Psoas muscle (tissue), 8 donors: ENCODE data around the gene STAMBPL1. TPM values are rescaled to one million over a fixed set of nuclear protein-coding genes. Genes with fewer than 3 reads are reported as not detected.

ENCODE experiments used
- ATAC-seq, 4 donors: fragments of 200-7000 bp; cut with Tn5 transposase; one replicate each; pipeline ENCODE4 v1.9.1; 2020; ENCODE audit warnings: moderate library complexity in 3 of 4, mild to moderate bottlenecking in 2 of 4
- DNase-seq, 2 donors: peaks; one replicate each; pipeline ENCODE4 v3.0.0-alpha.2; 2020
- H3K27ac ChIP-seq: fragments of 200-600 bp; one replicate; pipeline ENCODE4 v1.8.0; 2022
- H3K27me3 ChIP-seq, 3 donors: fragments of 200-600 bp in 1 of 3; one replicate each; pipeline versions ENCODE4 v1.6.1 to v1.8.0; 2013 to 2022; ENCODE audit warnings: low read length in 2 of 3, mild to moderate bottlenecking in 2 of 3, moderate library complexity in 1 of 3; ENCODE audit not compliant: insufficient read depth in 3 of 3
- H3K36me3 ChIP-seq, 2 donors: fragments of 200-600 bp in 1 of 2; one replicate each; pipeline versions ENCODE4 v1.6.1 to v1.8.0; 2013 to 2022; ENCODE audit warnings: low read depth in 1 of 2, mild to moderate bottlenecking in 1 of 2, moderate library complexity in 1 of 2; ENCODE audit not compliant: insufficient read depth in 1 of 2
- H3K4me1 ChIP-seq: fragments of 200-600 bp; one replicate; pipeline ENCODE4 v1.8.0; 2022
- H3K4me3 ChIP-seq: fragments of 200-600 bp; one replicate; pipeline ENCODE4 v1.8.0; 2022; ENCODE audit warnings: mild to moderate bottlenecking
- H3K9me3 ChIP-seq: fragments of 200-600 bp; one replicate; pipeline ENCODE4 v1.8.0; 2022
- WGBS, 3 donors: extraction: QIAGEN DNeasy Blood & Tissue Kit; methylation state at CpG; one replicate each; pipeline versions ENCODE4 v1.1.6 to v1.1.7; 2013; 5-methylcytosine and 5-hydroxymethylcytosine counted together
- intact Hi-C, 2 donors: fragments of 100-400 bp; cut with DNase I; formaldehyde crosslinking; loops; one replicate each; pipeline versions ENCODE4 v1.11.0 to v1.14.2; 2022
- polyA plus RNA-seq, 3 donors: library from polyadenylated mRNA; stranded (reverse); fragments of 200-250 nt; gene quantifications; one replicate each; pipeline ENCODE4 v1.2.3, GENCODE V29; 2013
- total RNA-seq, 4 donors: library from RNA; stranded (reverse); fragmentation: NEBNext Ultra II Directional in 2 of 4; extraction: Animal tissue kit (Norgen Biotek cat#: 25700) in 2 of 4; gene quantifications; one replicate each; pipeline versions ENCODE4 v1.2.1 to v1.2.4, GENCODE V29; 2021 to 2023
- TF ChIP-seq, protein P1 (sequence below): fragments of 200-600 bp; IDR thresholded peaks from one replicate; pipeline ENCODE4 v1.8.0; 2022; ENCODE audit warnings: antibody characterized with exemption
- donor health status: healthy with polysubstance abuse.
- donor health status: DM: no; HTN: no; CAD: no; lungs with moderate emphysema.
- donor health status: Bipolar disorder and iron deficiency.
- donor health status: healthy.
- donor health status: DM: yes; HTN: yes; CAD: no.
- donor health status: DM: no; HTN: no; CAD: no.
- donor health status: DM: no; HTN: no; CAD: no.
- donor health status: DM: yes; HTN: yes; CAD: no.

The STAMBPL1 gene
- total and polyA plus RNA-seq, 7 donors = 0.23 to 1.4 (median 0.92) TPM

DNA sequence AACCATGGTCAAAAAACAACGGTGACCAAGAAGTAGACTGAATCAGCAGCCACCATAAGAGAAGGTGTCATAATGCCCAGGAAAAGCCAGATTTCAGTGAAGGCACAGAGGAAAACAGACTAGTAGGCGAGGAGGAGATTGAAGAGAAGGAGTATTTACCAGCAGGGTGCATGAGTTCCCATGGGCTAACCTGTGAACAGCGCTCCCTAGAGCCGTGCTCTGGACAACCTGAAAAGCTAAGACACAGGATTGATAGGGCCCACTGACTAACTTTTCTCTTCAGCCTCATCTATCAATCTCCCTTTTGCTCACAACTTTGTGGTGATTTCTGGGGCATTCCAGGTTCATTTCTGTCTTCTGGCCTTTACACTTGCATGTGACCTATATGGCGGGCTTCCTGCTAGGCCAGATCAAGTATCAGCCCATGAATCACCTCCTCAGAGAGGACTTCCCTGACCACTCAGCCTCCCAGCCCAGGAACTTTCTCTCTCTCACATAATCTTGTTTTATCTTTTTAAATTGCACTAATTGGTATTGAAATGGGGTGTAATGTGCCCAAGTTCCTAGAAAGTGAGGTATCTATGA is 41.2 kb upstream of the STAMBPL1 start:
- Histone ChIP-seq H3K27ac (no peak overlapping the region), H3K36me3 (no peaks in the 10 kb centered on the region), H3K27me3 (peaks cover 0 to 5% (median 0%) of the 10 kb centered on the region in 3 donors), H3K9me3 (no peaks in the 10 kb centered on the region), H3K4me1 (no peaks in the 10 kb centered on the region), H3K4me3 (no peak overlapping the region)
- DNase-seq (no peak), ATAC-seq (no peak)
- WGBS, 3 donors = 96 to 98% (median 96%) methylated on average over 5 of the region's 5 CpGs
- TF ChIP-seq, protein P1, sequence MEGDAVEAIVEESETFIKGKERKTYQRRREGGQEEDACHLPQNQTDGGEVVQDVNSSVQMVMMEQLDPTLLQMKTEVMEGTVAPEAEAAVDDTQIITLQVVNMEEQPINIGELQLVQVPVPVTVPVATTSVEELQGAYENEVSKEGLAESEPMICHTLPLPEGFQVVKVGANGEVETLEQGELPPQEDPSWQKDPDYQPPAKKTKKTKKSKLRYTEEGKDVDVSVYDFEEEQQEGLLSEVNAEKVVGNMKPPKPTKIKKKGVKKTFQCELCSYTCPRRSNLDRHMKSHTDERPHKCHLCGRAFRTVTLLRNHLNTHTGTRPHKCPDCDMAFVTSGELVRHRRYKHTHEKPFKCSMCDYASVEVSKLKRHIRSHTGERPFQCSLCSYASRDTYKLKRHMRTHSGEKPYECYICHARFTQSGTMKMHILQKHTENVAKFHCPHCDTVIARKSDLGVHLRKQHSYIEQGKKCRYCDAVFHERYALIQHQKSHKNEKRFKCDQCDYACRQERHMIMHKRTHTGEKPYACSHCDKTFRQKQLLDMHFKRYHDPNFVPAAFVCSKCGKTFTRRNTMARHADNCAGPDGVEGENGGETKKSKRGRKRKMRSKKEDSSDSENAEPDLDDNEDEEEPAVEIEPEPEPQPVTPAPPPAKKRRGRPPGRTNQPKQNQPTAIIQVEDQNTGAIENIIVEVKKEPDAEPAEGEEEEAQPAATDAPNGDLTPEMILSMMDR = no peak
- intact Hi-C loops = loop anchor here (5.0 kb wide), 4 partner anchors 38 to 373 kb away; no protein-coding TSS in a partner anchor

DNA sequence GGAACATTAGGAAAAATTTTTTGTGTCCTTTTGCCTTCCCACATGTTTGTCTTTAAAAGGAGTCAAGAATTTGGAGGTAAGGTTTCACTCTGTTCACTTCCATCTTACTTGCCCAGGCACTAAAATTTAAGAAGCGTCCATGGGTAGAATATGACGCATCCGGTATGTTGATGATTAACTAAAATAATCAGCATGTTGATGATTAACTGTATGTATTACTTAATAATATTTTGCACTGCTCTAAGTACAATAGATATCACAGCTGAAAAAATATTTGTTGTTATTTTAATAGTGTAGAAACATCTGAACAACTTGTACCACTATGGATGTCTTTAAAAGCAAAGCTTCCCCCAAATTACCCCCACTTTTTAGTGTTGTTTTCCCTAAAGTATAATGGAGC is 39.9 kb upstream of the STAMBPL1 start:
- ATAC-seq (no peak), DNase-seq (no peak)
- Histone ChIP-seq H3K27ac (no peak overlapping the region), H3K4me1 (no peaks in the 10 kb centered on the region), H3K27me3 (peaks cover 0 to 5% (median 0%) of the 10 kb centered on the region in 3 donors), H3K4me3 (no peak overlapping the region), H3K36me3 (no peaks in the 10 kb centered on the region), H3K9me3 (no peaks in the 10 kb centered on the region)
- TF ChIP-seq, protein P1 = no peak
- intact Hi-C loops = no loop called here
- WGBS, 3 donors = 94 to 95% (median 94%) methylated on average over 3 of the region's 3 CpGs

DNA sequence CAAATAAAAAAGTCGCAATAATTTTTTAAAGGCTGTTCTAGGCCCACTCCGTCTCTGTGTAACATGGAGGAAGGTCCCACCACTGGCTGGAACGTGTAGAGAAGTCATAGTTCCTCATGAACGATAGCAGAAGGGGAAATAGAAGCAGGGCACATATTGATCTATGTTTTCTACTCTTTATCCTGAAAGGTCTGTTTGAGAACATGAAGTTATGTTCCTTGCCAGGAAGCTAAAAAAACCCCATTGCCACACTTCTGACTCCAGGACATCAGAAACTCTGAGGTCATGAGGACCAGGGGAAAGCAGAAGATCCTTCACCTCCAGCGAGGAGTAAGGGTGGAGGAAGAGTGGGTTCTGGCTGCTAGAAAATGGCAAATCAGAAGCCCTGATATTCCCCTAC is 39.2 kb upstream of the STAMBPL1 start:
- Histone ChIP-seq H3K27me3 (peaks cover 0 to 5% (median 4%) of the 10 kb centered on the region in 3 donors), H3K9me3 (no peaks in the 10 kb centered on the region), H3K4me1 (no peaks in the 10 kb centered on the region), H3K36me3 (no peaks in the 10 kb centered on the region), H3K4me3 (no peak overlapping the region), H3K27ac (no peak overlapping the region)
- WGBS, 3 donors = 90 to 93% (median 93%) methylated on average over 5 of the region's 5 CpGs
- DNase-seq (no peak), ATAC-seq (no peak)
- TF ChIP-seq, protein P1 = no peak
- intact Hi-C loops = no loop called here

DNA sequence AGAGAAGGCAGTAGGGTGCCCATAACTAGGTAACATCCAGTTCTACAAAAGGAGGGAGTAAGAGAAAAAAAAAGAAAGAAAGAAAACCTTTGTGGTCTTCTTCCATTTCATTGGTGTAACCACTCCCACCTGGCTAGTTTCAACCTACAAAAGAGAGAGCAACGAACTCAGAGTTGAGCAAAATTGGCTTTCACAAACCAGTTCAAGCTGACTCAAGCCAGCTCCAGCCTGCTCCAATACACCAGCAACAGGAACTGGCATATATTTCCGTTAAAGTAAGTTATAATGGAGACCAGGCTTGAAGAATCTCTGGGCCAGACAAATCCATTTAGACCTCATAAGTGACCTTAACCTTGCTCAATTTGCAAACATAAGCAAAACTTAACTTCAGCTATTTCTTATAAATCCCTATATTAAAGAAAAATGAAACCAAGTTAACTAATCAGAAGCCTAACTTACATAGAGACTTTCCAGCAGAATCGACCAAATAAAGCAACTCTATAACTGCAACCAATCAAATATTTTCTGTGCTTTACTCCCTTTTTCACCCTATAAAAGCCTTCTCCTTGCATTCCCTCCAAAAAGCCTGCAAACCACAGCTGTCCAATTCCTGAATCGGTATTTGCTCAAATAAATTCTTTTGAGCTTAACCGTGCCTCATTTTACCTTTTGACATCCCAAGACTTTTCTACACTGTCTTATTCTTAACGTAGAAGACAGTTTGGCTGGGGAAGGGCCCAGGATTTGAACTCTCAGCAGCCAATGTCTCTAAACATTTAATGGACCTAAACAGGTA is 38.5 kb upstream of the STAMBPL1 start:
- DNase-seq = no peak
- Histone ChIP-seq H3K4me1 (no peaks in the 10 kb centered on the region), H3K27me3 (peaks cover 0 to 5% (median 4%) of the 10 kb centered on the region in 3 donors), H3K27ac (no peak overlapping the region), H3K36me3 (no peaks in the 10 kb centered on the region), H3K9me3 (no peaks in the 10 kb centered on the region), H3K4me3 (no peak overlapping the region)
- intact Hi-C loops = no loop called here
- ATAC-seq = no peak
- WGBS, 3 donors = 52 to 63% (median 55%) methylated on average over 6 of the region's 6 CpGs
- TF ChIP-seq, protein P1 = no peak
